HG03558 (cell line): ENCODE data around the gene ELAPOR1.
A peak's percentile ranks its signal among the peaks of the same experiment; 100 is the strongest.

Experiments
- ATAC-seq: cut with Tn5 transposase; IDR thresholded peaks from one replicate; pipeline ENCODE4 v1.9.1; 2021; ENCODE audit warnings: moderate number of reproducible peaks; ENCODE audit not compliant: unreplicated experiment; ENCODE audit errors: extremely low read depth

ELAPOR1 gene

GRCh38 chr1:109113590-109114341 is at the start of gene ELAPOR1:
ELAPOR1 (plus strand) TSS chr1:109114115; CDS start chr1:109114184, 69 bp downstream.
- ATAC-seq = no peak

GRCh38 chr1:109065137-109065536 is 48.8 kb upstream of the ELAPOR1 start:
- no peak for ATAC-seq

- no peak for ATAC-seq
These were observed 46.0 kb upstream of the ELAPOR1 start for GRCh38 chr1:109067883-109068282.

DNA sequence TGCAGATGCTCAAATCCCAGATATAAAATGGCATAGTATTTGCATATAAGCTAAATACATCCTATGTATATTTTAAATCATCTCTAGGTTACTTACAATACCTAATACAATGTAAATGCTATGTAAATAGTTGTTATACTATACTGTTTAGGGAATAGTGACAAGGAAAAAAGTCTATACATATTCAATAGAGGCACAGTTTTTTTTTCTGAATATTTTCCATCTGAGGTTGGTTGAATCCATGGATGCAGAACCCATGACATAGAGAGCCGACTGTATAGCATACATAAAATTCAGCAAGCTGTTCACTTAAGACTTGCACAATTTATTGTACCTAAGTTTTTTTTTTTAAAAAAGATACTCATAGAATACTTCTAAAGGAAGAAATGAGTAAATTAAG is 44.6 kb upstream of the ELAPOR1 start:
- no peak for ATAC-seq

- peak; percentile 98 for ATAC-seq
These were observed 38.1 kb upstream of the ELAPOR1 start, which contains the start of gene TAF13 for GRCh38 chr1:109075531-109076490. TAF13 (minus strand) TSS chr1:109076003; CDS start chr1:109075947, 56 bp downstream.

DNA sequence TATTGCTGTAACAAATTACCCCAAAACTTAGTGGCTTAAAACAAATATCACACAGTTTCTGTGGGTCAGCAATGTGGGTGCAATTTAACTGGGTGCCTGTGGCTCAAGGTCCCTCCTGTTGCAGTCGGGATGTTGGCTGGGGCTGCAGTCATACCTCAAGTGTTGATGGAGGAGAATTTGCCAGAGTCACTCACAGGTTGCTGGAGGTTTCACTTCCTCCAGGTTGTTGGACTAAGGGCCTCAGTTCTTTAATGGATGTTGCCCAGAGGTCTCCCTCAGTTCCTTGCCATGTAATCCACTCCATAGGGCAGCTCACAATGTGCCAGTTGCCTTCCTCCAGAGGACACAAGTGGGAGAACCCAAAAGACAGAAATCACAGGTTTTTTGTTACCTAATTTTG is 35.6 kb upstream of the ELAPOR1 start:
- ATAC-seq = no peak

DNA sequence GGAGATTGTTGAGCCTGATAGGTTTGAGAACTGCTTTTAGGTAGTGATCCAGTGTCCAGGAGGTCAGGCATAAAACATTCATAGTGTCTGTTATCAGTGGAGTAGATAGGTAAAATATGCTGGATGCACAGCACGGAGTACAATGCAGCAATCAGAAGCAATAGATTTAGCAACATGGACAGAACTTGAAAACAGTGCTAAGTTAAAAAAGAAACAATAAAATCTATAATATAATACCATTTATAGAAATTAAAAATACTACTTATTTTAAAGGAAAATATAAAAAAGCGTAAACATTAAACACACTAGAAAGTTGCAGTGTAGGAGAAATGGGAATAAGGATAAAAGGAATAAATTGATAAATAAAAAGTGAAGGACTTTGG is 34.7 kb upstream of the ELAPOR1 start:
- ATAC-seq = no peak

DNA sequence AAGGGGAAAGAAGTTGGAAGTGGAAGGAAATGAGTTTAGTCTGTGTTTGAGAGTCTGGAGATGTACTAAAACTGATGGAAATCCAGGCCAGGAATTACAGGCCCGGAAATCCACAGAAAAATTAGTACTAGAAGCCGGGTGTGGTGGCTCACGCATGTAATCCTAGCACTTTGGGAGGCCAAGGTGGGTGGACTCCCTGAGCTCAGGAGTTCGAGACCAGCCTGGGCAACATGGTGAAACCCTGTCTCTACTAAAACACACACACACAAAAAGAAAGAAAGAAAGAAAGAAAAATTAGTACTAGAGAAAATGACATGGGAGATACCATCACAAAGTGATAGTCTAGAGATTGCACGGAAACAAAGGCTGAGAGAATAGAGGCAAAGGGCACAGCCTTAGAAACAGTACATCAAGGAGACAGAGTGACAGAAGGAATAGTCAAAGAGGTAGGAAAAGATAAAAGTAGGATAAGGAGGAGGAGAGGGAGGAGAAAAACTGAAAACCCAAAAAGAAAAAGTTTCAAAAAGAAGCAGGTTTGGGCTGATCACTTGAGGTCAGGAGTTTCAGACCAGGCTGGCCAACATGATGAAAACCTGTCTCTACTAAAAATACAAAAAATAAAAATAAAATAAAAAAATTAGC is 33.4 kb upstream of the ELAPOR1 start:
- no peak for ATAC-seq

GRCh38 chr1:109083501-109083900 is 30.4 kb upstream of the ELAPOR1 start:
- ATAC-seq = no peak

DNA sequence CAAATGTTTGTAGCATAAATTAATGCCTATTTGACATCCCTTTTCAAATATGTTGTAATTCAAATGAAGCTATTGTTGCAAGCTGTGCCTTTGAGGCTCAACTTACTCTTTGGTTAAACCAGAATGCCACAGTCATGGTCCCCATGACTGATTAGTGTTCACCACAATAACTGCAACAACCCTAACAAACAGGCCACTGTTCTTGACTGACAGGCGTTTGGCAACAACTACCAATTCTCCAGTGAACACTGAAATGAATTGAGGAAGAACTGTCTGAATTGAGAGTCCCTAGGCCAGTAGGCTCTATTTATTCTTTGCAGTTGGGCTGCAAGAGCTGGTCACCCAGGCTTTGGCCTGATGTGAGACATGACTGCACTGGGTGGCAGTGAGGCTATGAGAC is 30.0 kb upstream of the ELAPOR1 start:
- ATAC-seq = no peak

DNA sequence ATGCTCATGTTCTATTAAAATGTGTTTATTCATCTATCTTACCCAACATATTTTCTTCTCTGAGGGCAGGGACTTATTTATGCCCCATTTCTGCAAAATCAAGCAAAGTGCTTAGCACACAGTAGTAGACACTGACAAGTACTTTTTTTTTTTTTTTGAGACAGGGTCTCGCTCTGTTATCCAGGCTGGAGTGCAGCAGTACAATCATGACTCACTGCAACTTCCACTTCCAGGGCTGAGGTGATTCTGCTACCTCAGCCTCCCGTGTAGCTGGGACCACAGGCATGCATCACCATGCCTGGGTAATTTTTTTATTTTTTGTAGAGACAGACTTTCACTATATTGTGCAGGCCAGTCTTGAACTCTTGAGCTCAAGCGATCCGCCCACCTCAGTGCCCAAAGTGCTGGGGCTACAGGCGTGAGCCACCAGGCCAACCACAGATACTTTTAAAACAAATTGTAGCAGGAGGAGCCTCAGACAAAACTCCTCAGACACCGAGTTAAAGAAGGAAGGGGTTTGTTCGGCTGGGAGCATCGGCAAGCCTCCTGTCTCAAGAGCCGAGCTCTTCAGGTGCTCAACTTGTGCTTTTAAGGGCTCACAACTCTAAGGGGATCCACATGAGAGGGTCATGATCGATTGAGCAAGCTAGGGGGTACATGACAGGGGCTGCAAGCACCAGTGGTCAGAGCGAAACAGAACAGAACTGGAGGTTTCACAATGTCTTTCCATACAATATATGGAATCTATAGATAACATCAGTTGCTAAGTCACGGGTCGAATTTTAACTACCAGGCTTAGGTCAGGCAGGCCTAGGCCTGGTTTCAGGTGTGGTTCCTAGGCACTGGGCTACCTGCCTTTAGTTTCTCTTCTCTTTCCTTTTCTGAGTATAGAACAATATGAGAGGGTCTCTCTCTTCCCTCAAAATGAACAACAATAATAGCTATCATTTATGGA is 29.1 kb upstream of the ELAPOR1 start:
- no peak for ATAC-seq

DNA sequence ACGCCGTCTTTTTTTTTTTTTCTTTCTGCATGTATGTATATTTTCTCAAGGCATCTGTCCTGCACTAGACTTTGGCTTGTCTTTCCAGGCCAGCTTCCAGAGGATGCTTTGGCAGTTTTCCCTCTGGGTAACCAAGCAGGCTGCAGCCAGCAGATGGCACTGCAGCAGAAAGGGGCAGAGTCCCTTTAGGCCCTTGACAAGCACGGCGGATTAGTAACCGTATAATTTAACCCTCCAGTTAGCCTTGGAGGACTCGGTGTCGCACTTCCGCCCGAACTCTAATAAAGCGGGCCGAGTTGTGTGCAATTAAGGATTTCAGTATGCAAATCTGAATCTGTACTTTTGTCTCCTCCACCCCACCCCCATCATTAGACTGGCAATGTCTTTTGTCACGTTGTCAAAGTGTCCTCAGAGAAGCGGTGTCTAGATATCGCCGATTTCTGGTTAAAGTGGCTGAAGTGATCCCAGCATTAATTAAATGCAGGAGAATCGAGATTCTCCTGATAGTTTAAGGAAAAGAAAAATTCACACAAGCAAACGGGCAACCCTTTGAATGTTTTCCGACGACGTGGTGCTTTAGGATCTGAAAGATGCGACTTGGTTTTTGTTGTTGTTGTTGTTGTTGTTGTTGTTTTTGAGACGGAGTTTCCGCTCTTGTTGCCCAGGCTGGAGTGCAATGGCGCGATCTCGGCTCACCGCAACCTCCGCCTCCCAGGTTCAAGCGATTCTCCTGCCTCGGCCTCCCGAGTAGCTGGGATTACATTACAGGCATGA is 24.5 kb upstream of the ELAPOR1 start:
- no peak for ATAC-seq

GRCh38 chr1:109090196-109091077 is 23.5 kb upstream of the ELAPOR1 start, which contains the start of gene TMEM167B:
TMEM167B (plus strand) TSS chr1:109090764; CDS start chr1:109090873, 109 bp downstream.
- ATAC-seq = peak; percentile 75

- ATAC-seq = peak; percentile 18
These were observed 22.7 kb upstream of the ELAPOR1 start for GRCh38 chr1:109091078-109091838.

DNA sequence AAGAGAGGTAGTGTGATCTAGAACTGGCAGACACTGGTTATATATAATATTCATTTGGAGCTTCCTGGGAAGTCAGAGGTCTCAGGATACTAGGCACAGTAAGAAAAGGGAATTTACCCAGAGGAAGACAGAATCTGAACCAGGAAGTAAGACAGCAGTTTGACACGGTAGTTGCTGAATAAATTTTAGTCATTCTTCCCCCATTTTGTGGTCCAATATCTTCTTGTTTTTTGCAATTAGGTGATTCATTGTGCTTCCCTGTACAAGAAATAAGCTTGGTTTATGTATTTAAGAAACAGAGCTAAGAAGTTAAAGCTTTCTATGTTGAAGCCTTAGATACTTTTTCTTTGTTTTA is 22.1 kb upstream of the ELAPOR1 start:
- ATAC-seq = no peak

DNA sequence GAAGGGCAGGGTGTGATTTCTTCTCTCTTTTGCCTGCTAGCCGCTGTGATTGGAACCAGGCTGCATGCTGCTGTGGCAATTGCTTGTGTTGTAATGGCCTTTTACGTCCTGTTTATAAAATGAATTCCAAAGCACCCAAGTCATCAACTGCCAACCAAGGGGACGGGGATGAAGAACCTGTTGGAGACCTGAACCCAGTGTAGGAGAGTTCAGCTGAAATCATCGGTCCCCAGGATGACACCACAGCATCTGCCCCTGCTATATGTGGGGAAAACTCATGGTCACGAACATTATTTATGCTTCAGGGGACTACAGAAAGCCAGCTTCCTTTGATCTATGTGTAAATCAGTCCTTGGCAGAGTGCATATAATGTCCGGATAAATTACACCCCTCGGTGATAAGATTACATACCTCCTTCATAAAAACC is 19.5 kb upstream of the ELAPOR1 start:
- no peak for ATAC-seq

DNA sequence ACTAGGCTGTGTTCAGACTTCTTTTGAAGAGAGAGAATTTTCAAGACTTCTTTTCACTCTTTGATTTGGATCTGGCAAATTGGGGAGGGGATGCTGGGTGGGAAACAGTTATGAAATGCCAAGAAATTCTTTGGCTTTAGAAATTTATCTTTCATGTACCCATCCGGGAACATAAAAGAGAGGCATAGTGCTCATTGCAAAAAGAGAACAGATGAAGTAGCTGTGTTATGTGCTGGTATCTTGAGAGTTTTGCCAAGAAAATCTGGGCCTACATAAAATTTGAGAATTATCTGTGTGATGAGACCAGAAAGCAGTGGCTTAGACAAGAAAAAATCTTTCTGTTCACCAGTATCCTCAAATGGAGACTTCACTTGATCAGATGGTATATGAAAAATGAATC is 19.0 kb upstream of the ELAPOR1 start:
- ATAC-seq = no peak
